ENCODE results near the gene PLXDC2. TPM values are rescaled to one million over a fixed set of nuclear protein-coding genes. Genes with fewer than 3 reads are reported as not detected.
"Not testable (repeated sequence)": the region's sequence is repeated elsewhere in the genome, so short reads cannot be mapped to it uniquely, and the experiment has no call there.

Gene PLXDC2
- total RNA-seq, 1 experiment from 2014 or later, result 38.7 TPM

GRCh38 chr10:20041931-20042330 is 225.7 kb downstream of the PLXDC2 start:
- Histone ChIP-seq H3K18ac (ENCODE audit: insufficient read length, low read depth, low read length) (no peak overlapping the region), H2BK20ac (ENCODE audit: low read depth, low read length, poor library complexity, severe bottlenecking) (no peak overlapping the region), H3K79me1 (ENCODE audit: insufficient read depth, low read depth, low read length, poor library complexity, severe bottlenecking) (no peaks in the 10 kb centered on the region), H2AFZ (ENCODE audit: low read length) (no peak overlapping the region), H3K9me3 (ENCODE audit: control insufficient read depth, low read depth, low read length) (no peaks in the 10 kb centered on the region), H3K9ac (ENCODE audit: extremely low read depth, insufficient read length, low read length) (no peak overlapping the region), H3K4me1 (ENCODE audit: insufficient read depth, low read length) (no peaks in the 10 kb centered on the region), H3K23ac (ENCODE audit: insufficient read length, low read depth, low read length) (no peak overlapping the region), H3K4ac (ENCODE audit: low read depth, low read length) (no peak overlapping the region), H4K5ac (ENCODE audit: insufficient read length, low read depth, low read length) (no peak overlapping the region), H3T11ph (ENCODE audit: low read length) (no peak overlapping the region), H3K27ac (ENCODE audit: insufficient read length, low read depth, low read length) (no peak overlapping the region), H3K56ac (ENCODE audit: insufficient read length, low read depth, low read length) (no peak overlapping the region), H3K27me3 (ENCODE audit: insufficient read depth, low read length) (no peaks in the 10 kb centered on the region), H3K4me2 (ENCODE audit: insufficient read depth, insufficient read length, low read length) (no peak overlapping the region), H3K79me2 (ENCODE audit: insufficient read depth, low read length) (no peaks in the 10 kb centered on the region), H2BK15ac (ENCODE audit: low read depth, low read length) (no peak overlapping the region), H2BK120ac (ENCODE audit: low read depth, low read length, poor library complexity, severe bottlenecking) (no peak overlapping the region), H4K20me1 (ENCODE audit: control insufficient read depth, insufficient read depth, insufficient read length) (no peaks in the 10 kb centered on the region), H2BK5ac (ENCODE audit: insufficient read length, low read length) (no peak overlapping the region), H4K8ac (replicated peaks; ENCODE audit: insufficient read length, low read depth, low read length) (no peak overlapping the region), H3K14ac (ENCODE audit: insufficient read depth, low read length) (no peak overlapping the region), H3K23me2 (ENCODE audit: insufficient read length, low read depth, low read length, poor library complexity, severe bottlenecking) (no peaks in the 10 kb centered on the region), H2BK12ac (ENCODE audit: insufficient read length, low read depth, low read length) (no peak overlapping the region), H2AK5ac (ENCODE audit: insufficient read length, low read length) (no peak overlapping the region), H4K91ac (ENCODE audit: insufficient read length, low read depth, low read length) (no peak overlapping the region)
- WGBS (ENCODE audit: extremely low coverage, insufficient read length, low lambda C conversion rate), result no CpG with 5 or more reads among the region's 3 CpGs
- TF ChIP-seq, protein P1, sequence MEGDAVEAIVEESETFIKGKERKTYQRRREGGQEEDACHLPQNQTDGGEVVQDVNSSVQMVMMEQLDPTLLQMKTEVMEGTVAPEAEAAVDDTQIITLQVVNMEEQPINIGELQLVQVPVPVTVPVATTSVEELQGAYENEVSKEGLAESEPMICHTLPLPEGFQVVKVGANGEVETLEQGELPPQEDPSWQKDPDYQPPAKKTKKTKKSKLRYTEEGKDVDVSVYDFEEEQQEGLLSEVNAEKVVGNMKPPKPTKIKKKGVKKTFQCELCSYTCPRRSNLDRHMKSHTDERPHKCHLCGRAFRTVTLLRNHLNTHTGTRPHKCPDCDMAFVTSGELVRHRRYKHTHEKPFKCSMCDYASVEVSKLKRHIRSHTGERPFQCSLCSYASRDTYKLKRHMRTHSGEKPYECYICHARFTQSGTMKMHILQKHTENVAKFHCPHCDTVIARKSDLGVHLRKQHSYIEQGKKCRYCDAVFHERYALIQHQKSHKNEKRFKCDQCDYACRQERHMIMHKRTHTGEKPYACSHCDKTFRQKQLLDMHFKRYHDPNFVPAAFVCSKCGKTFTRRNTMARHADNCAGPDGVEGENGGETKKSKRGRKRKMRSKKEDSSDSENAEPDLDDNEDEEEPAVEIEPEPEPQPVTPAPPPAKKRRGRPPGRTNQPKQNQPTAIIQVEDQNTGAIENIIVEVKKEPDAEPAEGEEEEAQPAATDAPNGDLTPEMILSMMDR (conservative IDR thresholded peaks at IDR 0.05), result no peak
- Mint-ChIP-seq H3K27ac (no peak overlapping the region; a peak in 1 of 7 replicates), H3K36me3 (ENCODE audit: insufficient read depth in 1 of 3, low read depth in 3 of 3) (peaks cover 0 to 2% (median 0%) of the 10 kb centered on the region in 3 experiments; a peak in 1 of 7 replicates), H3K27me3 (ENCODE audit: low read depth) (no peaks in the 10 kb centered on the region), H3K4me3 (no peak overlapping the region), H3K4me1 (peaks cover 11 to 14% of the 10 kb centered on the region in 2 experiments), H3K9me3 (no peaks in the 10 kb centered on the region)
- DNase-seq, result no peak

DNA sequence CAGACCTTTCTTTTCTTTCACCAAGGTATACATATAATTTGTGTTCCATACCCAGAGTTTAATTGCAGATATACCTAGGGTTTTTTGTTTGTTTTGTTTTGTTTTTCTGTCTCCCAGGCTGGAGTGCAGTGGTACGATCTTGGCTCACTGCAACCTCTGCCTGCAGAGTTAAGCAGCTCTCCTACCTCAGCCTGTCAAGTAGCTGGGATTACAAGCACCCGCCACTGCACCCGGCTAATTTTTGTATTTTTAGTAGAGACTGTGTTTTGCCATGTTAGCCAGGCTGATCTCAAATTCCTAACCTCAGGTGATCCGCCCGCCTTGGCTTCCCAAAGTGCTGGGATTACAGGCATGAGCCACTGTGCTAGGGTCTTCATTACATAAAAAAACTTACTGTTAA is 228.9 kb downstream of the PLXDC2 start:
- H3K14ac ChIP-seq (ENCODE audit: insufficient read depth, low read length); H3K4me3 Mint-ChIP-seq; H3K79me2 ChIP-seq (ENCODE audit: insufficient read depth, low read length); H3K27me3 Mint-ChIP-seq (ENCODE audit: low read depth); H3K9ac ChIP-seq (ENCODE audit: extremely low read depth, insufficient read length, low read length); H3K4me2 ChIP-seq (ENCODE audit: insufficient read depth, insufficient read length, low read length); H4K8ac ChIP-seq (replicated peaks; ENCODE audit: insufficient read length, low read depth, low read length); H3K23ac ChIP-seq (ENCODE audit: insufficient read length, low read depth, low read length); H2BK12ac ChIP-seq (ENCODE audit: insufficient read length, low read depth, low read length); H4K20me1 ChIP-seq (ENCODE audit: control insufficient read depth, insufficient read depth, insufficient read length); H2AK5ac ChIP-seq (ENCODE audit: insufficient read length, low read length); H3K27ac ChIP-seq (ENCODE audit: insufficient read length, low read depth, low read length); H3K27me3 ChIP-seq (ENCODE audit: insufficient read depth, low read length); H3K4me1 ChIP-seq (ENCODE audit: insufficient read depth, low read length); H2BK120ac ChIP-seq (ENCODE audit: low read depth, low read length, poor library complexity, severe bottlenecking); DNase-seq; H3K23me2 ChIP-seq (ENCODE audit: insufficient read length, low read depth, low read length, poor library complexity, severe bottlenecking); H3K79me1 ChIP-seq (ENCODE audit: insufficient read depth, low read depth, low read length, poor library complexity, severe bottlenecking); H3K9me3 ChIP-seq (ENCODE audit: control insufficient read depth, low read depth, low read length); H4K5ac ChIP-seq (ENCODE audit: insufficient read length, low read depth, low read length); H2BK20ac ChIP-seq (ENCODE audit: low read depth, low read length, poor library complexity, severe bottlenecking); H3T11ph ChIP-seq (ENCODE audit: low read length); H3K56ac ChIP-seq (ENCODE audit: insufficient read length, low read depth, low read length); H2BK5ac ChIP-seq (ENCODE audit: insufficient read length, low read length); H2AFZ ChIP-seq (ENCODE audit: low read length); H4K91ac ChIP-seq (ENCODE audit: insufficient read length, low read depth, low read length); H3K4ac ChIP-seq (ENCODE audit: low read depth, low read length); H2BK15ac ChIP-seq (ENCODE audit: low read depth, low read length); H3K18ac ChIP-seq (ENCODE audit: insufficient read length, low read depth, low read length): not testable (repeated sequence)
- H3K27ac Mint-ChIP-seq, result peak overlapping the region in 2 of 3 experiments; percentile 17 to 80; a peak in 5 of 7 replicates
- no CpG with 5 or more reads among the region's 5 CpGs for WGBS (ENCODE audit: extremely low coverage, insufficient read length, low lambda C conversion rate)
- peaks cover 10 to 16% of the 10 kb centered on the region in 2 experiments for H3K9me3 Mint-ChIP-seq
- peaks cover 10 to 13% of the 10 kb centered on the region in 2 experiments for H3K4me1 Mint-ChIP-seq
- peaks cover 24 to 28% (median 28%) of the 10 kb centered on the region in 3 experiments for H3K36me3 Mint-ChIP-seq (ENCODE audit: insufficient read depth in 1 of 3, low read depth in 3 of 3)

All from H9 (cell line).